K562 (cell line): ENCODE results near the gene FOLR2. TPM values are rescaled to one million over a fixed set of nuclear protein-coding genes. Genes with fewer than 3 reads are reported as not detected.

ENCODE experiments used
- EWSR1 ChIP-seq: fragments of 450-650 bp; IDR thresholded peaks from 2 replicates; pipeline ENCODE4 v1.6.1; 2018; ENCODE audit warnings: borderline replicate concordance, mild to moderate bottlenecking, low read depth, moderate library complexity; ENCODE audit not compliant: partially characterized antibody
- KDM5B ChIP-seq: fragments of 200-600 bp; sonication (generic); IDR thresholded peaks from 2 replicates; pipeline ENCODE4 v1.6.1; 2012; ENCODE audit warnings: low read depth, mild to moderate bottlenecking, moderate library complexity, low read length, control low read depth, inconsistent platforms; ENCODE audit not compliant: insufficient replicate concordance
- MYNN ChIP-seq, 2 experiments: sonication (generic); formaldehyde crosslinking in 1 of 2; IDR thresholded peaks; 2 replicates each; pipeline versions ENCODE4 v1.5.0 to v1.6.1; 2016 to 2020; ENCODE audit warnings: antibody characterized with exemption in 1 of 2, missing genetic modification reagents in 1 of 2
- POLR2B ChIP-seq: fragments of 450-650 bp; IDR thresholded peaks from 2 replicates; pipeline ENCODE4 v1.6.1; 2018; ENCODE audit warnings: low read depth; ENCODE audit not compliant: partially characterized antibody
- PRMT5 ChIP-seq: sonication (generic); formaldehyde crosslinking; IDR thresholded peaks from 2 replicates; pipeline ENCODE4 v1.5.0; 2020; ENCODE audit warnings: missing genetic modification reagents
- RBM15 ChIP-seq: fragments of 200-400 bp; formaldehyde crosslinking; IDR thresholded peaks from 2 replicates; pipeline ENCODE4 v1.6.1; 2018; ENCODE audit warnings: mild to moderate bottlenecking, low read length, moderate library complexity; ENCODE audit not compliant: insufficient read depth
- SUPT5H ChIP-seq: fragments of 450-650 bp; IDR thresholded peaks from 2 replicates; pipeline ENCODE4 v1.6.1; 2016
- ZNF699 ChIP-seq: fragments of 250-450 bp; sonication (Bioruptor Pico); IDR thresholded peaks from 2 replicates; pipeline ENCODE4 v1.8.0; 2021; ENCODE audit warnings: mild to moderate bottlenecking, moderate library complexity; ENCODE audit not compliant: insufficient replicate concordance
- polyA plus RNA-seq, 8 experiments: library from polyadenylated mRNA; depleted of rRNA in 4 of 8; stranded (reverse) in 5 of 8; unstranded in 3 of 8; fragments of >200 nt; fragmentation: Nextera tagmentation in 2 of 8; fragmentation: Illumina TruSeq in 1 of 8; extraction: Ambion mirVana in 2 of 8; extraction: Trizol in 1 of 8; gene quantifications; 2 replicates each; pipeline versions ENCODE4 v1.2.1 to v1.2.3, GENCODE V29; 2011 to 2014; ENCODE audit warnings: inconsistent platforms in 1 of 8, missing spikeins in 1 of 8
- total RNA-seq, 7 experiments: library from RNA; depleted of rRNA in 6 of 7; stranded (reverse); fragments of >200 nt in 6 of 7; fragmentation: Illumina TruSeq in 2 of 7; extraction: Trizol in 2 of 7; gene quantifications; 2 replicates each; pipeline versions ENCODE4 v1.2.1 to v1.2.3, GENCODE V29; 2011 to 2021; ENCODE audit warnings: low replicate concordance in 1 of 7
- TF ChIP-seq, protein P1 (sequence below): fragments of 450-650 bp; IDR thresholded peaks from 2 replicates; pipeline ENCODE4 v1.6.1; 2016; ENCODE audit warnings: mild to moderate bottlenecking, moderate library complexity
- TF ChIP-seq, protein P2 (sequence below): sonication (generic); formaldehyde crosslinking; IDR thresholded peaks from 2 replicates; pipeline ENCODE4 v1.8.1; 2023; ENCODE audit warnings: mild to moderate bottlenecking, missing genetic modification reagents
- TF ChIP-seq, protein P3 (sequence below): sonication (generic); formaldehyde crosslinking; IDR thresholded peaks from 2 replicates; pipeline ENCODE4 v1.8.0; 2022; ENCODE audit warnings: mild to moderate bottlenecking, low read depth, missing genetic modification reagents
- TF ChIP-seq, protein P4 (sequence below): fragments of 450-650 bp; IDR thresholded peaks from 2 replicates; pipeline ENCODE4 v1.6.1; 2017; ENCODE audit warnings: mild to moderate bottlenecking, moderate library complexity

FOLR2 gene
- total and polyA plus RNA-seq, 9 of the 15 experiments (the other 6 are each of a cell fraction or from before 2014, with no cell fraction given) = 0.27 TPM; not detected in 8

DNA sequence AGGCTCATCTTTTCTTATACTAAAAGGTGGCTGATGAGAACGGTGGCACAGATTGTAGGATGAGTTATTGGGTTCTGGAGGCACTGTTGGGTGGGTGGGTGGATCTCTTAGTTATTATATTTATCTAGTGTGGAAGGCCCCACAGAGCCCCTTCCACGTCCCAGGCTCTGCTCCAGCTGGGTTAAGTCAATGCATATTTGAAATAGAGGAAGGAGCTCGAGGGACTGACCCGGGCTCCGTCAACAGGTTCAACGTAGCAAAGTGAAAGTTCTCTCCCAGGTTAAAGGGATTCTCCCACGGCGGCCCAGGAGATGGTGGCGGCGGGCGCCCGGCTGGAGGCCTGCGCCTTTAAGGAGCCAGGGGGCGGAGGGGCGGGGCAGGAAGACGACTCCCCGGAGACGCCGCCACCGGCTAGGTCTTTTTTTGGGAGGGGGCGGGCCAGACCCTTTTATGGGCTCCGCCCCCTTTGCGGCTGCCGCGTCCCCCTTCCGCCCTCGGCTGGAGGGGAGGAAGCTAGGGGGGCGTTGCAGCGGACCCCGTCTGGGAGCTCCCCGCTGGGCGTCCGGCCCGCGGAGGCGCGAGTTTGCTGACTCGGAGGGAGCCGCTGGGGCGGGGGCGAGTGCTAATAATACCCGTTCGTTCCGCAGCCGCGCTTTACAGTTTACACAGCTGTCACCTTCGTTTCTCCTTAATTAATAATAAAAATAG lies 6.5 kb downstream of the FOLR2 start (continued):
- TF ChIP-seq SUPT5H (peak; percentile 66), KDM5B (peak; percentile 60), POLR2B (no peak), ZNF699 (CRISPR knock-in tag) (no peak), RBM15 (no peak), PRMT5 (CRISPR knock-in tag) (no peak), MYNN (IDR thresholded peaks at IDR 0.05) (no peak), MYNN (CRISPR knock-in tag; IDR thresholded peaks at IDR 0.05) (no peak), EWSR1 (no peak)
- TF ChIP-seq, protein P1, sequence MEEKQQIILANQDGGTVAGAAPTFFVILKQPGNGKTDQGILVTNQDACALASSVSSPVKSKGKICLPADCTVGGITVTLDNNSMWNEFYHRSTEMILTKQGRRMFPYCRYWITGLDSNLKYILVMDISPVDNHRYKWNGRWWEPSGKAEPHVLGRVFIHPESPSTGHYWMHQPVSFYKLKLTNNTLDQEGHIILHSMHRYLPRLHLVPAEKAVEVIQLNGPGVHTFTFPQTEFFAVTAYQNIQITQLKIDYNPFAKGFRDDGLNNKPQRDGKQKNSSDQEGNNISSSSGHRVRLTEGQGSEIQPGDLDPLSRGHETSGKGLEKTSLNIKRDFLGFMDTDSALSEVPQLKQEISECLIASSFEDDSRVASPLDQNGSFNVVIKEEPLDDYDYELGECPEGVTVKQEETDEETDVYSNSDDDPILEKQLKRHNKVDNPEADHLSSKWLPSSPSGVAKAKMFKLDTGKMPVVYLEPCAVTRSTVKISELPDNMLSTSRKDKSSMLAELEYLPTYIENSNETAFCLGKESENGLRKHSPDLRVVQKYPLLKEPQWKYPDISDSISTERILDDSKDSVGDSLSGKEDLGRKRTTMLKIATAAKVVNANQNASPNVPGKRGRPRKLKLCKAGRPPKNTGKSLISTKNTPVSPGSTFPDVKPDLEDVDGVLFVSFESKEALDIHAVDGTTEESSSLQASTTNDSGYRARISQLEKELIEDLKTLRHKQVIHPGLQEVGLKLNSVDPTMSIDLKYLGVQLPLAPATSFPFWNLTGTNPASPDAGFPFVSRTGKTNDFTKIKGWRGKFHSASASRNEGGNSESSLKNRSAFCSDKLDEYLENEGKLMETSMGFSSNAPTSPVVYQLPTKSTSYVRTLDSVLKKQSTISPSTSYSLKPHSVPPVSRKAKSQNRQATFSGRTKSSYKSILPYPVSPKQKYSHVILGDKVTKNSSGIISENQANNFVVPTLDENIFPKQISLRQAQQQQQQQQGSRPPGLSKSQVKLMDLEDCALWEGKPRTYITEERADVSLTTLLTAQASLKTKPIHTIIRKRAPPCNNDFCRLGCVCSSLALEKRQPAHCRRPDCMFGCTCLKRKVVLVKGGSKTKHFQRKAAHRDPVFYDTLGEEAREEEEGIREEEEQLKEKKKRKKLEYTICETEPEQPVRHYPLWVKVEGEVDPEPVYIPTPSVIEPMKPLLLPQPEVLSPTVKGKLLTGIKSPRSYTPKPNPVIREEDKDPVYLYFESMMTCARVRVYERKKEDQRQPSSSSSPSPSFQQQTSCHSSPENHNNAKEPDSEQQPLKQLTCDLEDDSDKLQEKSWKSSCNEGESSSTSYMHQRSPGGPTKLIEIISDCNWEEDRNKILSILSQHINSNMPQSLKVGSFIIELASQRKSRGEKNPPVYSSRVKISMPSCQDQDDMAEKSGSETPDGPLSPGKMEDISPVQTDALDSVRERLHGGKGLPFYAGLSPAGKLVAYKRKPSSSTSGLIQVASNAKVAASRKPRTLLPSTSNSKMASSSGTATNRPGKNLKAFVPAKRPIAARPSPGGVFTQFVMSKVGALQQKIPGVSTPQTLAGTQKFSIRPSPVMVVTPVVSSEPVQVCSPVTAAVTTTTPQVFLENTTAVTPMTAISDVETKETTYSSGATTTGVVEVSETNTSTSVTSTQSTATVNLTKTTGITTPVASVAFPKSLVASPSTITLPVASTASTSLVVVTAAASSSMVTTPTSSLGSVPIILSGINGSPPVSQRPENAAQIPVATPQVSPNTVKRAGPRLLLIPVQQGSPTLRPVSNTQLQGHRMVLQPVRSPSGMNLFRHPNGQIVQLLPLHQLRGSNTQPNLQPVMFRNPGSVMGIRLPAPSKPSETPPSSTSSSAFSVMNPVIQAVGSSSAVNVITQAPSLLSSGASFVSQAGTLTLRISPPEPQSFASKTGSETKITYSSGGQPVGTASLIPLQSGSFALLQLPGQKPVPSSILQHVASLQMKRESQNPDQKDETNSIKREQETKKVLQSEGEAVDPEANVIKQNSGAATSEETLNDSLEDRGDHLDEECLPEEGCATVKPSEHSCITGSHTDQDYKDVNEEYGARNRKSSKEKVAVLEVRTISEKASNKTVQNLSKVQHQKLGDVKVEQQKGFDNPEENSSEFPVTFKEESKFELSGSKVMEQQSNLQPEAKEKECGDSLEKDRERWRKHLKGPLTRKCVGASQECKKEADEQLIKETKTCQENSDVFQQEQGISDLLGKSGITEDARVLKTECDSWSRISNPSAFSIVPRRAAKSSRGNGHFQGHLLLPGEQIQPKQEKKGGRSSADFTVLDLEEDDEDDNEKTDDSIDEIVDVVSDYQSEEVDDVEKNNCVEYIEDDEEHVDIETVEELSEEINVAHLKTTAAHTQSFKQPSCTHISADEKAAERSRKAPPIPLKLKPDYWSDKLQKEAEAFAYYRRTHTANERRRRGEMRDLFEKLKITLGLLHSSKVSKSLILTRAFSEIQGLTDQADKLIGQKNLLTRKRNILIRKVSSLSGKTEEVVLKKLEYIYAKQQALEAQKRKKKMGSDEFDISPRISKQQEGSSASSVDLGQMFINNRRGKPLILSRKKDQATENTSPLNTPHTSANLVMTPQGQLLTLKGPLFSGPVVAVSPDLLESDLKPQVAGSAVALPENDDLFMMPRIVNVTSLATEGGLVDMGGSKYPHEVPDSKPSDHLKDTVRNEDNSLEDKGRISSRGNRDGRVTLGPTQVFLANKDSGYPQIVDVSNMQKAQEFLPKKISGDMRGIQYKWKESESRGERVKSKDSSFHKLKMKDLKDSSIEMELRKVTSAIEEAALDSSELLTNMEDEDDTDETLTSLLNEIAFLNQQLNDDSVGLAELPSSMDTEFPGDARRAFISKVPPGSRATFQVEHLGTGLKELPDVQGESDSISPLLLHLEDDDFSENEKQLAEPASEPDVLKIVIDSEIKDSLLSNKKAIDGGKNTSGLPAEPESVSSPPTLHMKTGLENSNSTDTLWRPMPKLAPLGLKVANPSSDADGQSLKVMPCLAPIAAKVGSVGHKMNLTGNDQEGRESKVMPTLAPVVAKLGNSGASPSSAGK = no peak
- TF ChIP-seq, protein P2, sequence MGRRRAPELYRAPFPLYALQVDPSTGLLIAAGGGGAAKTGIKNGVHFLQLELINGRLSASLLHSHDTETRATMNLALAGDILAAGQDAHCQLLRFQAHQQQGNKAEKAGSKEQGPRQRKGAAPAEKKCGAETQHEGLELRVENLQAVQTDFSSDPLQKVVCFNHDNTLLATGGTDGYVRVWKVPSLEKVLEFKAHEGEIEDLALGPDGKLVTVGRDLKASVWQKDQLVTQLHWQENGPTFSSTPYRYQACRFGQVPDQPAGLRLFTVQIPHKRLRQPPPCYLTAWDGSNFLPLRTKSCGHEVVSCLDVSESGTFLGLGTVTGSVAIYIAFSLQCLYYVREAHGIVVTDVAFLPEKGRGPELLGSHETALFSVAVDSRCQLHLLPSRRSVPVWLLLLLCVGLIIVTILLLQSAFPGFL = no peak
- TF ChIP-seq, protein P3, sequence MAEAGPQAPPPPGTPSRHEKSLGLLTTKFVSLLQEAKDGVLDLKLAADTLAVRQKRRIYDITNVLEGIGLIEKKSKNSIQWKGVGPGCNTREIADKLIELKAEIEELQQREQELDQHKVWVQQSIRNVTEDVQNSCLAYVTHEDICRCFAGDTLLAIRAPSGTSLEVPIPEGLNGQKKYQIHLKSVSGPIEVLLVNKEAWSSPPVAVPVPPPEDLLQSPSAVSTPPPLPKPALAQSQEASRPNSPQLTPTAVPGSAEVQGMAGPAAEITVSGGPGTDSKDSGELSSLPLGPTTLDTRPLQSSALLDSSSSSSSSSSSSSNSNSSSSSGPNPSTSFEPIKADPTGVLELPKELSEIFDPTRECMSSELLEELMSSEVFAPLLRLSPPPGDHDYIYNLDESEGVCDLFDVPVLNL = no peak
- TF ChIP-seq, protein P4, sequence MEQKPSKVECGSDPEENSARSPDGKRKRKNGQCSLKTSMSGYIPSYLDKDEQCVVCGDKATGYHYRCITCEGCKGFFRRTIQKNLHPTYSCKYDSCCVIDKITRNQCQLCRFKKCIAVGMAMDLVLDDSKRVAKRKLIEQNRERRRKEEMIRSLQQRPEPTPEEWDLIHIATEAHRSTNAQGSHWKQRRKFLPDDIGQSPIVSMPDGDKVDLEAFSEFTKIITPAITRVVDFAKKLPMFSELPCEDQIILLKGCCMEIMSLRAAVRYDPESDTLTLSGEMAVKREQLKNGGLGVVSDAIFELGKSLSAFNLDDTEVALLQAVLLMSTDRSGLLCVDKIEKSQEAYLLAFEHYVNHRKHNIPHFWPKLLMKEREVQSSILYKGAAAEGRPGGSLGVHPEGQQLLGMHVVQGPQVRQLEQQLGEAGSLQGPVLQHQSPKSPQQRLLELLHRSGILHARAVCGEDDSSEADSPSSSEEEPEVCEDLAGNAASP = no peak
